ENCODE results near the gene PGS1. TPM values are rescaled to one million over a fixed set of nuclear protein-coding genes. Genes with fewer than 3 reads are reported as not detected.

Gene PGS1
- total and polyA plus RNA-seq, 10 of the 15 experiments (the other 5 are each of a cell fraction or from before 2014, with no cell fraction given) = 1.3 to 37.6 (median 27.4) TPM

- H4K20me1 ChIP-seq (ENCODE audit: control insufficient read depth, insufficient read depth) = no peaks in the 10 kb centered on the region
- peaks cover 42% of the 10 kb centered on the region for H3K4me1 ChIP-seq (ENCODE audit: control insufficient read depth, insufficient read depth, low read length)
- ATAC-seq = no peak
- no peak for DNase-seq (ENCODE audit: low read depth, low spot score)
- no peaks in the 10 kb centered on the region for H3K9me3 ChIP-seq (replicated peaks; ENCODE audit: control insufficient read depth, insufficient read depth, low read length)
- ChIA-PET RAD21 (ENCODE audit: unreplicated experiment) (no interaction called here), CTCF (no interaction called here), POLR2A (interaction anchor here (0.6 to 1.7 kb wide), 3 partner anchors 9 to 40 kb away, joined by 3 to 11 read pairs (median 4); no protein-coding TSS in a partner anchor), SMC1A (ENCODE audit: uncharacterized antibody, unreplicated experiment) (interaction anchor here (1.2 to 2.8 kb wide), 2 partner anchors 13 to 31 kb away, joined by 3 to 11 read pairs; no protein-coding TSS in a partner anchor)
- in situ Hi-C loops (cut with MboI) = no loop called here
- H3K79me2 ChIP-seq (ENCODE audit: control insufficient read depth, insufficient read depth, low read length) = no peaks in the 10 kb centered on the region
- intact Hi-C loops (cut with micrococcal nuclease; ENCODE audit: unreplicated experiment) = no loop called here
- FAIRE-seq = no peak
- H3K4me3 ChIP-seq = no peak overlapping the region
- no peaks in the 10 kb centered on the region for H3K36me3 ChIP-seq (ENCODE audit: control insufficient read depth in 2 of 2, insufficient read depth in 2 of 2, low read length in 1 of 2)
- H3K27ac ChIP-seq (ENCODE audit: control insufficient read depth, insufficient read depth) = no peak overlapping the region
- BruUV-seq (replicated peaks) = no TSS peak
- 84% methylated on average over 8 of the region's 8 CpGs for WGBS (ENCODE audit: insufficient coverage, insufficient replicate concordance, low lambda C conversion rate, missing lambda C conversion rate)
- H3K27me3 ChIP-seq (replicated peaks in 1 of 2; ENCODE audit: control insufficient read depth in 2 of 2, insufficient read depth in 2 of 2, low read length in 1 of 2) = no peaks in the 10 kb centered on the region
- no peak overlapping the region for H3K9ac ChIP-seq (ENCODE audit: control insufficient read depth, insufficient read depth, low read length)
- no peak overlapping the region for H2AFZ ChIP-seq (ENCODE audit: control insufficient read depth, low read depth, low read length)
- H3K4me2 ChIP-seq (ENCODE audit: control insufficient read depth, insufficient read depth) = no peak overlapping the region
- no peak for TF ChIP-seq TARDBP (IDR thresholded peaks at IDR 0.05; ENCODE audit: borderline replicate concordance)
- no peak for TF ChIP-seq KDM1A (IDR thresholded peaks at IDR 0.05; ENCODE audit: borderline replicate concordance)
- no peak for TF ChIP-seq SIN3A (IDR thresholded peaks at IDR 0.05; ENCODE audit: low read depth, low read length)
- no peak for TF ChIP-seq HDAC6 (IDR thresholded peaks at IDR 0.05; ENCODE audit: unreplicated experiment)
- TF ChIP-seq SREBF1 (IDR thresholded peaks at IDR 0.05; ENCODE audit: low read length) = no peak
- TF ChIP-seq SMAD5 (IDR thresholded peaks at IDR 0.05; ENCODE audit: low read depth) = no peak
- TF ChIP-seq MTA2 (IDR thresholded peaks at IDR 0.05; ENCODE audit: low read depth) = no peak
- no peak for TF ChIP-seq SMARCA5 (IDR thresholded peaks at IDR 0.05)
- TF ChIP-seq SUPT20H (IDR thresholded peaks at IDR 0.05; ENCODE audit: borderline replicate concordance, control insufficient read depth, low read depth, low read length) = no peak
- no peak for TF ChIP-seq BRCA1 (IDR thresholded peaks at IDR 0.05; ENCODE audit: low read depth, low read length)
- no peak for TF ChIP-seq NR2C2 (IDR thresholded peaks at IDR 0.05; ENCODE audit: borderline replicate concordance, control insufficient read depth, insufficient read length, low read depth)
- no peak for TF ChIP-seq ZBTB11 (CRISPR knock-in tag; IDR thresholded peaks at IDR 0.05)
- TF ChIP-seq E4F1 (IDR thresholded peaks at IDR 0.05; ENCODE audit: borderline replicate concordance, partially characterized antibody) = no peak
- TF ChIP-seq TBL1XR1 (IDR thresholded peaks at IDR 0.05; ENCODE audit: low read depth, low read length) = no peak
- TF ChIP-seq JUNB (IDR thresholded peaks at IDR 0.05) = no peak
- no peak for TF ChIP-seq PBX3 (IDR thresholded peaks at IDR 0.05; ENCODE audit: insufficient replicate concordance, low read depth, low read length)
- TF ChIP-seq, protein P1, sequence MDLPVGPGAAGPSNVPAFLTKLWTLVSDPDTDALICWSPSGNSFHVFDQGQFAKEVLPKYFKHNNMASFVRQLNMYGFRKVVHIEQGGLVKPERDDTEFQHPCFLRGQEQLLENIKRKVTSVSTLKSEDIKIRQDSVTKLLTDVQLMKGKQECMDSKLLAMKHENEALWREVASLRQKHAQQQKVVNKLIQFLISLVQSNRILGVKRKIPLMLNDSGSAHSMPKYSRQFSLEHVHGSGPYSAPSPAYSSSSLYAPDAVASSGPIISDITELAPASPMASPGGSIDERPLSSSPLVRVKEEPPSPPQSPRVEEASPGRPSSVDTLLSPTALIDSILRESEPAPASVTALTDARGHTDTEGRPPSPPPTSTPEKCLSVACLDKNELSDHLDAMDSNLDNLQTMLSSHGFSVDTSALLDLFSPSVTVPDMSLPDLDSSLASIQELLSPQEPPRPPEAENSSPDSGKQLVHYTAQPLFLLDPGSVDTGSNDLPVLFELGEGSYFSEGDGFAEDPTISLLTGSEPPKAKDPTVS (IDR thresholded peaks at IDR 0.05; ENCODE audit: low read depth, low read length) = no peak
- TF ChIP-seq ZNF274 (IDR thresholded peaks at IDR 0.05; ENCODE audit: insufficient read depth, insufficient read length) = no peak
Observed at GRCh38 chr17:78345172-78345571, 33.3 kb upstream of the PGS1 start.
